H1 (cell line): ENCODE results near the gene CLEC7A. TPM values are rescaled to one million over a fixed set of nuclear protein-coding genes. Genes with fewer than 3 reads are reported as not detected.

Source experiments
- CTCF ChIA-PET: fragments of 300-600 bp; sonication (Branson Sonifier 250); formaldehyde crosslinking; loops from one replicate; lab custom pipeline; 2021; ENCODE audit not compliant: partially characterized antibody; lab: Charles Lee
- POLR2A ChIA-PET: fragments of 300-600 bp; sonication (Branson Sonifier 250); formaldehyde crosslinking; loops from one replicate; lab custom pipeline; 2021; ENCODE audit warnings: inconsistent platforms; ENCODE audit not compliant: partially characterized antibody; lab: Charles Lee
- DNase-seq, 2 experiments: peaks; one replicate each; pipeline versions ENCODE4 v3.0.0 to v3.0.0-alpha.2; 2010 to 2022; ENCODE audit warnings: low spot score in 2 of 2, low read depth in 1 of 2, mixed read lengths in 1 of 2
- FAIRE-seq: peaks from 2 replicates; lab custom pipeline; 2011; peaks lifted over from hg19 to GRCh38; lab: Jason Lieb, UNC
- H2AFZ ChIP-seq: 2 replicates; pipeline ENCODE4 v1.8.1; 2012; ENCODE audit warnings: low read length, inconsistent platforms
- H2AK5ac ChIP-seq: 2 replicates; pipeline ENCODE4 v1.6.1; 2013; ENCODE audit warnings: low read depth, low read length
- H2BK120ac ChIP-seq: replicated peaks from 2 replicates; pipeline ENCODE3; 2013; ENCODE audit warnings: low read depth, low read length, inconsistent platforms
- H2BK12ac ChIP-seq: 2 replicates; pipeline ENCODE4 v1.6.1; 2013; ENCODE audit warnings: low read depth, low read length
- H2BK15ac ChIP-seq: 2 replicates; pipeline ENCODE4 v1.6.1; 2013; ENCODE audit warnings: low read length
- H2BK20ac ChIP-seq: 2 replicates; pipeline ENCODE4 v1.6.1; 2013; ENCODE audit warnings: low read length
- H2BK5ac ChIP-seq: 2 replicates; pipeline ENCODE4 v1.6.1; 2013; ENCODE audit warnings: low read depth, low read length
- H3K14ac ChIP-seq: 2 replicates; pipeline ENCODE4 v1.6.1; 2013; ENCODE audit warnings: inconsistent platforms; ENCODE audit not compliant: insufficient read length
- H3K18ac ChIP-seq: 2 replicates; pipeline ENCODE4 v1.6.1; 2013; ENCODE audit warnings: low read length; ENCODE audit errors: extremely low read depth
- H3K23ac ChIP-seq: 2 replicates; pipeline ENCODE4 v1.6.1; 2013; ENCODE audit warnings: inconsistent platforms; ENCODE audit not compliant: insufficient read length
- H3K23me2 ChIP-seq: 2 replicates; pipeline ENCODE4 v1.6.1; 2013; ENCODE audit warnings: low read depth, low read length
- H3K27ac ChIP-seq: 2 replicates; pipeline ENCODE4 v1.6.1; 2011; ENCODE audit warnings: low read depth, low read length, inconsistent platforms
- H3K27me3 ChIP-seq, 4 experiments: replicated peaks in 1 of 4; 1 replicate in 1 of 4; 2 replicates in 3 of 4; pipeline versions ENCODE4 v1.6.1 to v1.8.1; 2011 to 2013; ENCODE audit warnings: low read length in 3 of 4, mild to moderate bottlenecking in 3 of 4, inconsistent platforms in 2 of 4, mixed read lengths in 2 of 4, moderate library complexity in 1 of 4; ENCODE audit not compliant: control insufficient read depth in 3 of 4, insufficient read depth in 3 of 4; ENCODE audit errors: extremely low read depth in 1 of 4
- H3K36me3 ChIP-seq, 4 experiments: 2 replicates each; pipeline versions ENCODE4 v1.6.1 to v1.8.1; 2011 to 2013; ENCODE audit warnings: mild to moderate bottlenecking in 4 of 4, low read length in 3 of 4, moderate library complexity in 2 of 4, control low read depth in 1 of 4, inconsistent platforms in 1 of 4; ENCODE audit not compliant: insufficient read depth in 4 of 4, control insufficient read depth in 2 of 4
- H3K4ac ChIP-seq: replicated peaks from 2 replicates; pipeline ENCODE3; 2013; ENCODE audit warnings: low read length, low read depth, mixed read lengths, inconsistent platforms; ENCODE audit not compliant: insufficient read length
- H3K4me1 ChIP-seq, 4 experiments: replicated peaks in 1 of 4; 1 replicate in 1 of 4; 2 replicates in 3 of 4; pipeline versions ENCODE4 v1.6.1 to v1.8.1; 2011 to 2013; ENCODE audit warnings: low read length in 3 of 4, inconsistent platforms in 2 of 4, mixed read lengths in 1 of 4; ENCODE audit not compliant: insufficient read depth in 4 of 4, control insufficient read depth in 3 of 4
- H3K4me2 ChIP-seq, 2 experiments: 2 replicates each; pipeline versions ENCODE4 v1.6.1 to v1.8.1; 2011 to 2013; ENCODE audit warnings: low read depth in 2 of 2, low read length in 2 of 2, control low read depth in 1 of 2, inconsistent platforms in 1 of 2, mild to moderate bottlenecking in 1 of 2; ENCODE audit not compliant: insufficient read depth in 1 of 2
- H3K4me3 ChIP-seq, 4 experiments: fragments of 200-600, 300-600 bp in 1 of 4; sonication (generic), shearing (Covaris generic), sonication (Bioruptor Twin) in 1 of 4; 2 replicates each; pipeline versions ENCODE4 v1.5.1 to v1.8.1; 2011 to 2016; ENCODE audit warnings: low read length in 4 of 4, low read depth in 3 of 4, control low read depth in 2 of 4, inconsistent platforms in 2 of 4, mild to moderate bottlenecking in 2 of 4, mixed read lengths in 1 of 4, moderate library complexity in 1 of 4; ENCODE audit not compliant: insufficient read depth in 2 of 4; ENCODE audit errors: extremely low read depth in 1 of 4
- H3K56ac ChIP-seq: replicated peaks from 2 replicates; pipeline ENCODE3; 2013; ENCODE audit warnings: low read depth, mild to moderate bottlenecking, mixed read lengths, low read length, inconsistent platforms; ENCODE audit not compliant: insufficient read length
- H3K79me1 ChIP-seq: 2 replicates; pipeline ENCODE4 v1.6.1; 2013; ENCODE audit warnings: low read depth, low read length, control low read depth
- H3K79me2 ChIP-seq, 2 experiments: 2 replicates each; pipeline versions ENCODE4 v1.6.1 to v1.8.1; 2012 to 2013; ENCODE audit warnings: low read length in 2 of 2, mild to moderate bottlenecking in 2 of 2, inconsistent platforms in 1 of 2; ENCODE audit not compliant: insufficient read depth in 2 of 2, control insufficient read depth in 1 of 2
- H3K9ac ChIP-seq, 4 experiments: replicated peaks in 1 of 4; 1 replicate in 1 of 4; 2 replicates in 3 of 4; pipeline versions ENCODE4 v1.6.1 to v1.8.1; 2011 to 2013; ENCODE audit warnings: low read depth in 3 of 4, low read length in 3 of 4, control low read depth in 2 of 4, mild to moderate bottlenecking in 2 of 4, moderate library complexity in 2 of 4, inconsistent platforms in 1 of 4; ENCODE audit errors: extremely low read depth in 1 of 4
- H3K9me3 ChIP-seq, 2 experiments: 2 replicates each; pipeline versions ENCODE4 v1.6.1 to v1.8.1; 2012 to 2013; ENCODE audit warnings: mild to moderate bottlenecking in 2 of 2, moderate library complexity in 2 of 2, control low read depth in 1 of 2, inconsistent platforms in 1 of 2, low read depth in 1 of 2, low read length in 1 of 2, mixed read lengths in 1 of 2; ENCODE audit not compliant: insufficient read depth in 2 of 2
- H4K20me1 ChIP-seq, 2 experiments: replicated peaks in 1 of 2; 2 replicates each; pipeline versions ENCODE3 to v1.8.1; 2011 to 2013; ENCODE audit warnings: inconsistent platforms in 2 of 2, low read length in 2 of 2, mild to moderate bottlenecking in 1 of 2; ENCODE audit not compliant: insufficient read depth in 2 of 2, control insufficient read depth in 1 of 2
- H4K5ac ChIP-seq: 2 replicates; pipeline ENCODE4 v1.6.1; 2013; ENCODE audit warnings: low read length, low read depth, mixed read lengths, inconsistent platforms; ENCODE audit not compliant: insufficient read length
- H4K8ac ChIP-seq: 2 replicates; pipeline ENCODE4 v1.8.0; 2013; ENCODE audit warnings: mild to moderate bottlenecking, moderate library complexity, low read length, inconsistent platforms; ENCODE audit not compliant: insufficient read depth; ENCODE audit errors: extremely low read depth
- H4K91ac ChIP-seq: replicated peaks from 2 replicates; pipeline ENCODE3; 2013; ENCODE audit warnings: low read length, mixed read lengths, inconsistent platforms; ENCODE audit not compliant: insufficient read length
- EP300 ChIP-seq, 2 experiments: IDR thresholded peaks; 1 replicate in 1 of 2; 2 replicates in 1 of 2; pipeline ENCODE4 v1.6.1; 2011 to 2012; ENCODE audit warnings: low read depth in 2 of 2, low read length in 2 of 2, mild to moderate bottlenecking in 2 of 2, borderline replicate concordance in 1 of 2, inconsistent platforms in 1 of 2, moderate library complexity in 1 of 2
- HDAC2 ChIP-seq, 2 experiments: fragments of 300-600 bp in 1 of 2; sonication (generic) in 1 of 2; IDR thresholded peaks; 2 replicates each; pipeline ENCODE4 v1.6.1; 2011 to 2012; ENCODE audit warnings: low read depth in 2 of 2, low read length in 2 of 2, mild to moderate bottlenecking in 2 of 2, moderate library complexity in 2 of 2, borderline replicate concordance in 1 of 2, inconsistent platforms in 1 of 2
- KDM5A ChIP-seq: fragments of 200-600 bp; IDR thresholded peaks from 2 replicates; pipeline ENCODE4 v1.7.1; 2012; ENCODE audit warnings: mild to moderate bottlenecking, low read length, inconsistent platforms, mixed read lengths
- NANOG ChIP-seq: IDR thresholded peaks from 2 replicates; pipeline ENCODE4 v1.6.1; 2011; ENCODE audit warnings: low read length, low read depth, mild to moderate bottlenecking, inconsistent platforms; ENCODE audit not compliant: insufficient read depth, poor library complexity, severe bottlenecking
- POLR2AphosphoS5 ChIP-seq: IDR thresholded peaks from 2 replicates; pipeline ENCODE4 v1.6.1; 2011; ENCODE audit warnings: low read depth, low read length
- RAD21 ChIP-seq, 2 experiments: IDR thresholded peaks in 1 of 2; conservative IDR thresholded peaks in 1 of 2; 2 replicates each; pipeline ENCODE4 v1.6.1; 2011; ENCODE audit warnings: low read depth in 2 of 2, low read length in 2 of 2, improper control_type of control experiment in 1 of 2, inconsistent platforms in 1 of 2, mild to moderate bottlenecking in 1 of 2, moderate library complexity in 1 of 2
- RFX5 ChIP-seq: IDR thresholded peaks from 2 replicates; pipeline ENCODE4 v1.6.1; 2011; ENCODE audit warnings: low read depth, low read length, improper control_type of control experiment, borderline replicate concordance
- RNF2 ChIP-seq: fragments of 200-900, 300-1000 bp; sonication (generic); IDR thresholded peaks from 2 replicates; pipeline ENCODE4 v1.7.1; 2016; ENCODE audit warnings: borderline replicate concordance, low read depth, mild to moderate bottlenecking, antibody characterized with exemption, low read length; ENCODE audit not compliant: poor library complexity, severe bottlenecking; ENCODE audit errors: missing control alignments
- SP2 ChIP-seq: IDR thresholded peaks from 2 replicates; pipeline ENCODE4 v1.6.1; 2012; ENCODE audit warnings: mild to moderate bottlenecking, low read length, inconsistent platforms
- TBP ChIP-seq: IDR thresholded peaks from 2 replicates; pipeline ENCODE4 v1.6.1; 2011; ENCODE audit warnings: low read depth, low read length, improper control_type of control experiment
- YY1 ChIP-seq: IDR thresholded peaks from 2 replicates; pipeline ENCODE4 v1.6.1; 2011; ENCODE audit warnings: low read depth, mild to moderate bottlenecking, low read length
- WGBS, 2 experiments: shearing (Covaris generic) in 1 of 2; methylation state at CpG; one replicate each; pipeline versions ENCODE4 v1.1.6 to v1.1.7; 2013 to 2015; ENCODE audit warnings: low lambda C conversion rate in 2 of 2, mixed read lengths in 2 of 2, inconsistent platforms in 1 of 2, low coverage in 1 of 2, missing lambda C conversion rate in 1 of 2; ENCODE audit not compliant: insufficient replicate concordance in 2 of 2, insufficient coverage in 1 of 2, insufficient read length in 1 of 2; ENCODE audit errors: extremely low coverage in 1 of 2, missing lambda C conversion rate in 1 of 2; 5-methylcytosine and 5-hydroxymethylcytosine counted together
- polyA plus RNA-seq, 7 experiments: library from polyadenylated mRNA; depleted of rRNA in 3 of 7; stranded (reverse) in 5 of 7; unstranded in 2 of 7; fragments of >200 nt in 5 of 7; fragments of 200-250 nt in 2 of 7; gene quantifications; 1 replicate in 5 of 7; 2 replicates in 1 of 7; 4 replicates in 1 of 7; pipeline versions ENCODE4 v1.2.1 to v1.2.3, GENCODE V29; 2011 to 2013; ENCODE audit warnings: missing spikeins in 2 of 7, mixed read lengths in 2 of 7
- total RNA-seq: library from RNA; stranded (reverse); fragmentation: NEBNext Ultra II Directional; extraction: Animal tissue kit (Norgen Biotek cat#: 25700); gene quantifications from 2 replicates; pipeline ENCODE4 v1.2.1, GENCODE V29; 2021
- TF ChIP-seq, protein P1 (sequence below): IDR thresholded peaks from 2 replicates; pipeline ENCODE4 v1.6.1; 2012; ENCODE audit warnings: low read length, inconsistent platforms

CLEC7A gene
- total and polyA plus RNA-seq, 2 of the 8 experiments (the other 6 are each of a cell fraction or from before 2014, with no cell fraction given) = 0.09 to 0.15 TPM

DNA sequence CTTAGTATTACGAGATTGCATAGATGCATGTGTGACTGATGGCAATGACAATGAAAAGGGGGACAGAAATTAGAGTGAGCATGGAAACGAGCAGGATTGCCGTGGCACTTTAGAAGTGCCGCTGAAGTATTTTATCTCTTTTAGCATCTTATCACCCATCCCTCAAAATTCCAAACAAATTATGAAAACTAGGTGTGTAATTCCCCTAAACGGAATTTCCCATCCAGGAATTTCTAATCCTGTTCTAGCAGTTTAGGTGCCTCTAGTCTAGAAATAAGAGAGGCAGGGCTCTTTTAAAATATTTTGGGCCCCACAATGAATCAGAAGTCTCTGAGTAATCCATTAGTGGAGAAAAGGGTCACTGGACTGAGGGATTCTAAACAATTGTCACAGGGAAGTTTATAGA, 49.8 kb upstream of the CLEC7A start:
- no peaks in the 10 kb centered on the region for H3K27me3 ChIP-seq
- no peak overlapping the region for H3K27ac ChIP-seq
- H2BK12ac ChIP-seq = no peak overlapping the region
- POLR2A ChIA-PET = no interaction called here
- no peak overlapping the region for H2BK120ac ChIP-seq
- no peak overlapping the region for H3K9ac ChIP-seq
- H3K36me3 ChIP-seq = no peaks in the 10 kb centered on the region
- no peak overlapping the region for H3K4me2 ChIP-seq
- no peaks in the 10 kb centered on the region for H3K79me2 ChIP-seq
- H3K9me3 ChIP-seq = no peaks in the 10 kb centered on the region
- no peak overlapping the region for H4K8ac ChIP-seq
- no peak overlapping the region for H2AFZ ChIP-seq
- H3K4me3 ChIP-seq = no peak overlapping the region
- H3K14ac ChIP-seq = no peak overlapping the region
- H4K91ac ChIP-seq = no peak overlapping the region
- DNase-seq (no peak), FAIRE-seq (no peak)
- no peak overlapping the region for H3K4ac ChIP-seq
- CTCF ChIA-PET = no interaction called here
- H4K5ac ChIP-seq = no peak overlapping the region
- no peak overlapping the region for H2BK20ac ChIP-seq
- no peaks in the 10 kb centered on the region for H3K23me2 ChIP-seq
- H3K18ac ChIP-seq = no peak overlapping the region
- H3K56ac ChIP-seq = no peak overlapping the region
- no peaks in the 10 kb centered on the region for H3K4me1 ChIP-seq
- no peaks in the 10 kb centered on the region for H3K79me1 ChIP-seq
- no peaks in the 10 kb centered on the region for H4K20me1 ChIP-seq
- no peak overlapping the region for H3K23ac ChIP-seq
- H2BK5ac ChIP-seq = no peak overlapping the region
- 90% methylated on average over 5 of the region's 5 CpGs; no CpG with 5 or more reads in 1 of the 2 experiments for WGBS, 2 experiments
- H2BK15ac ChIP-seq = no peak overlapping the region
- no peak overlapping the region for H2AK5ac ChIP-seq
- TF ChIP-seq, protein P1, sequence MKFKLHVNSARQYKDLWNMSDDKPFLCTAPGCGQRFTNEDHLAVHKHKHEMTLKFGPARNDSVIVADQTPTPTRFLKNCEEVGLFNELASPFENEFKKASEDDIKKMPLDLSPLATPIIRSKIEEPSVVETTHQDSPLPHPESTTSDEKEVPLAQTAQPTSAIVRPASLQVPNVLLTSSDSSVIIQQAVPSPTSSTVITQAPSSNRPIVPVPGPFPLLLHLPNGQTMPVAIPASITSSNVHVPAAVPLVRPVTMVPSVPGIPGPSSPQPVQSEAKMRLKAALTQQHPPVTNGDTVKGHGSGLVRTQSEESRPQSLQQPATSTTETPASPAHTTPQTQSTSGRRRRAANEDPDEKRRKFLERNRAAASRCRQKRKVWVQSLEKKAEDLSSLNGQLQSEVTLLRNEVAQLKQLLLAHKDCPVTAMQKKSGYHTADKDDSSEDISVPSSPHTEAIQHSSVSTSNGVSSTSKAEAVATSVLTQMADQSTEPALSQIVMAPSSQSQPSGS = no peak
- TF ChIP-seq YY1 (no peak), RAD21 (IDR thresholded peaks at IDR 0.05 in 1 of 2, conservative IDR thresholded peaks at IDR 0.05 in 1 of 2; ENCODE audit: low read depth in 2 of 2, low read length in 2 of 2) (no peak), EP300 (IDR thresholded peaks at IDR 0.05; ENCODE audit: borderline replicate concordance in 1 of 2, low read depth in 2 of 2, low read length in 2 of 2) (no peak), RFX5 (no peak), SP2 (no peak), NANOG (no peak), POLR2AphosphoS5 (no peak), HDAC2 (IDR thresholded peaks at IDR 0.05; ENCODE audit: borderline replicate concordance in 1 of 2, low read depth in 2 of 2, low read length in 2 of 2) (no peak), KDM5A (no peak), TBP (no peak), RNF2 (no peak)
